IMR-90 (cell line): Measurements from ENCODE around the gene MOV10. TPM values are rescaled to one million over a fixed set of nuclear protein-coding genes. Genes with fewer than 3 reads are reported as not detected.

Source experiments
- ATAC-seq: fragments of 200-7000 bp; cut with Tn5 transposase; 2 replicates; pipeline ENCODE4 v1.9.1; 2020; ENCODE audit warnings: low read depth, mild to moderate bottlenecking, moderate library complexity
- BruUV-seq: library from RNA; stranded (reverse); fragments of 400-500 nt; replicated peaks from 2 replicates; lab custom pipeline; 2021; lab: Mats Ljungman, UMichigan
- CTCF ChIA-PET: fragments of 300-600 bp; formaldehyde crosslinking; extraction: SDS; loops from one replicate; lab custom pipeline; 2021; ENCODE audit warnings: antibody characterized with exemption; lab: Yijun Ruan, JAX
- POLR2A ChIA-PET: fragments of 300-600 bp; sonication (Branson Sonifier 250); formaldehyde crosslinking; loops from one replicate; lab custom pipeline; 2022; ENCODE audit warnings: antibody characterized with exemption; ENCODE audit not compliant: unreplicated experiment; lab: Charles Lee
- DNase-seq: peaks from one replicate; pipeline ENCODE4 v3.0.0; 2013
- H2AFZ ChIP-seq: replicated peaks from 2 replicates; pipeline ENCODE3; 2013; ENCODE audit warnings: low read length, mild to moderate bottlenecking; ENCODE audit not compliant: poor library complexity
- H2AK5ac ChIP-seq: 2 replicates; pipeline ENCODE4 v1.6.1; 2013; ENCODE audit warnings: low read depth, low read length, inconsistent platforms
- H2AK9ac ChIP-seq: replicated peaks from 2 replicates; pipeline ENCODE3; 2013; ENCODE audit warnings: mild to moderate bottlenecking, low read depth, low read length, moderate library complexity; ENCODE audit not compliant: poor library complexity
- H2BK120ac ChIP-seq: 2 replicates; pipeline ENCODE4 v1.6.1; 2013; ENCODE audit warnings: low read depth, low read length, inconsistent platforms
- H2BK15ac ChIP-seq: 3 replicates; pipeline ENCODE4 v1.6.1; 2013; ENCODE audit warnings: low read depth, low read length, inconsistent platforms
- H2BK20ac ChIP-seq: 2 replicates; pipeline ENCODE4 v1.6.1; 2013; ENCODE audit warnings: low read depth, mild to moderate bottlenecking, inconsistent platforms, low read length, moderate library complexity
- H2BK5ac ChIP-seq: 2 replicates; pipeline ENCODE4 v1.6.1; 2013; ENCODE audit warnings: mild to moderate bottlenecking, low read depth, low read length, inconsistent platforms; ENCODE audit not compliant: poor library complexity, severe bottlenecking
- H3K14ac ChIP-seq: replicated peaks from 2 replicates; pipeline ENCODE4 v1.6.1; 2013; ENCODE audit warnings: low read depth, low read length, inconsistent platforms
- H3K18ac ChIP-seq: 2 replicates; pipeline ENCODE4 v1.6.1; 2013; ENCODE audit warnings: low read depth, low read length, control low read depth
- H3K23ac ChIP-seq: 2 replicates; pipeline ENCODE4 v1.6.1; 2013; ENCODE audit warnings: low read depth, low read length, inconsistent platforms
- H3K27ac ChIP-seq: 2 replicates; pipeline ENCODE4 v1.5.1; 2013; ENCODE audit warnings: mild to moderate bottlenecking, control low read depth, low read length; ENCODE audit not compliant: insufficient read depth
- H3K27me3 ChIP-seq: 2 replicates; pipeline ENCODE4 v1.6.1; 2013; ENCODE audit warnings: low read length; ENCODE audit not compliant: control insufficient read depth, insufficient read depth
- H3K36me3 ChIP-seq: 2 replicates; pipeline ENCODE4 v1.6.1; 2013; ENCODE audit warnings: low read length, mixed read lengths; ENCODE audit not compliant: control insufficient read depth, insufficient read depth
- H3K4ac ChIP-seq: 2 replicates; pipeline ENCODE4 v1.6.1; 2013; ENCODE audit warnings: low read depth, low read length, inconsistent platforms
- H3K4me1 ChIP-seq: 2 replicates; pipeline ENCODE4 v1.6.1; 2013; ENCODE audit warnings: low read length, mixed read lengths; ENCODE audit not compliant: control insufficient read depth, insufficient read depth
- H3K4me2 ChIP-seq: 2 replicates; pipeline ENCODE4 v1.6.1; 2013; ENCODE audit warnings: low read depth, mild to moderate bottlenecking, control low read depth, low read length, moderate library complexity
- H3K4me3 ChIP-seq: 2 replicates; pipeline ENCODE4 v1.5.1; 2013; ENCODE audit warnings: low read depth, mild to moderate bottlenecking, control low read depth, low read length, moderate library complexity; ENCODE audit not compliant: insufficient read depth
- H3K56ac ChIP-seq: 2 replicates; pipeline ENCODE4 v1.6.1; 2013; ENCODE audit warnings: low read length, inconsistent platforms; ENCODE audit not compliant: insufficient read depth; ENCODE audit errors: extremely low read depth
- H3K79me1 ChIP-seq, 2 experiments: 2 replicates each; pipeline ENCODE4 v1.6.1; 2013; ENCODE audit warnings: low read length in 2 of 2, inconsistent platforms in 1 of 2, low read depth in 1 of 2
- H3K9ac ChIP-seq: 2 replicates; pipeline ENCODE4 v1.6.1; 2013; ENCODE audit warnings: low read depth, low read length, control low read depth
- H3K9me1 ChIP-seq: 2 replicates; pipeline ENCODE4 v1.6.1; 2013; ENCODE audit warnings: low read length, inconsistent platforms; ENCODE audit not compliant: insufficient read depth
- H3K9me3 ChIP-seq: 2 replicates; pipeline ENCODE4 v1.6.1; 2013; ENCODE audit warnings: low read length; ENCODE audit not compliant: control insufficient read depth, insufficient read depth
- H4K20me1 ChIP-seq: 2 replicates; pipeline ENCODE4 v1.6.1; 2013; ENCODE audit warnings: low read length, inconsistent platforms; ENCODE audit not compliant: insufficient read depth
- H4K5ac ChIP-seq: 2 replicates; pipeline ENCODE4 v1.6.1; 2013; ENCODE audit warnings: mild to moderate bottlenecking, low read depth, low read length, control low read depth
- H4K8ac ChIP-seq, 2 experiments: 2 replicates each; pipeline ENCODE4 v1.6.1; 2013; ENCODE audit warnings: low read depth in 2 of 2, low read length in 2 of 2, control low read depth in 1 of 2, inconsistent platforms in 1 of 2
- H4K91ac ChIP-seq: 2 replicates; pipeline ENCODE4 v1.6.1; 2013; ENCODE audit warnings: low read depth, low read length, inconsistent platforms; ENCODE audit not compliant: insufficient read depth
- CEBPB ChIP-seq: IDR thresholded peaks from 2 replicates; pipeline ENCODE4 v1.6.1; 2012; ENCODE audit warnings: low read depth, low read length, improper control_type of control experiment
- CHD1 ChIP-seq: IDR thresholded peaks from 2 replicates; pipeline ENCODE4 v1.6.1; 2012; ENCODE audit warnings: low read depth, low read length, improper control_type of control experiment
- ELK1 ChIP-seq: fragments of 150-350 bp; IDR thresholded peaks from 2 replicates; pipeline ENCODE4 v1.6.1; 2016; ENCODE audit warnings: low read depth, mild to moderate bottlenecking, low read length, moderate library complexity, borderline replicate concordance
- MAFK ChIP-seq: IDR thresholded peaks from 2 replicates; pipeline ENCODE4 v1.6.1; 2012; ENCODE audit warnings: low read depth, low read length, improper control_type of control experiment
- POLR2A ChIP-seq: IDR thresholded peaks from 2 replicates; pipeline ENCODE4 v1.6.1; 2012; ENCODE audit warnings: mild to moderate bottlenecking, low read depth, low read length
- WGBS, 2 experiments: methylation state at CpG; one replicate each; pipeline versions ENCODE4 v1.1.5 to v1.1.7; 2013; ENCODE audit warnings: missing lambda C conversion rate in 2 of 2; ENCODE audit not compliant: insufficient read length in 1 of 2; ENCODE audit errors: extremely low coverage in 2 of 2; 5-methylcytosine and 5-hydroxymethylcytosine counted together
- dilution Hi-C: fragments of 300-500 bp; cut with HindIII; formaldehyde crosslinking; loops from one replicate; pipeline ENCODE4 v1.14.3; 2018; ENCODE audit warnings: low sequenced_read_pairs; ENCODE audit not compliant: unreplicated experiment
- in situ Hi-C: fragments of 300-500 bp; cut with MboI; formaldehyde crosslinking; loops from 3 replicates; pipeline ENCODE4 v1.14.3; 2019; ENCODE audit warnings: low sequenced_read_pairs, inconsistent platforms, mixed read lengths
- intact Hi-C: fragments of 100-400 bp; cut with micrococcal nuclease; formaldehyde crosslinking; loops from 2 replicates; pipeline ENCODE4 v1.10.0; 2022
- polyA plus RNA-seq, 3 experiments: library from polyadenylated mRNA; depleted of rRNA; stranded (reverse); fragments of >200 nt; gene quantifications; 2 replicates each; pipeline ENCODE4 v1.2.3, GENCODE V29; 2012; ENCODE audit warnings: low replicate concordance in 1 of 3
- total RNA-seq: library from RNA; depleted of rRNA; stranded (reverse); fragments of >200 nt; gene quantifications from 2 replicates; pipeline ENCODE4 v1.2.3, GENCODE V29; 2012

The MOV10 gene
- total and polyA plus RNA-seq, 2 of the 4 experiments (the other 2 are of a cell fraction), result 36.7 to 103 TPM

- peak within 1 kb of the TSS; percentile 97 for H2AFZ ChIP-seq
- peak within 1 kb of the TSS; percentile 89 for H3K4me2 ChIP-seq
- H3K18ac ChIP-seq, result peak within 1 kb of the TSS; percentile 44
- H2BK120ac ChIP-seq, result peak within 1 kb of the TSS; percentile 87
- no TSS peak for BruUV-seq
- ATAC-seq (peak; percentile 81), DNase-seq (peak; percentile 56)
- peak within 1 kb of the TSS; percentile 84 for H3K4me3 ChIP-seq
- peak within 1 kb of the TSS; percentile 33; the same call in 1 of the 3 replicates for H2BK15ac ChIP-seq
- ChIA-PET POLR2A (interaction anchor here (0.6 kb wide), 1 partner anchor 31 kb away, joined by 3 read pairs; no protein-coding TSS in a partner anchor), CTCF (no interaction called here)
- H3K14ac ChIP-seq, result peak within 1 kb of the TSS; percentile 86
- peak within 1 kb of the TSS; percentile 81 for H3K27ac ChIP-seq
- peak within 1 kb of the TSS; percentile 80 for H2AK5ac ChIP-seq
- H3K9me3 ChIP-seq, result no peaks in the 10 kb centered on the region
- intact Hi-C loops (loop anchor here (1.0 to 10.0 kb wide), 5 partner anchors 87 to 315 kb away; partner anchors contain the start of genes CAPZA1 and ST7L), dilution Hi-C loops (no loop called here), in situ Hi-C loops (loop anchor here (5.0 to 25.0 kb wide), 3 partner anchors 202 to 981 kb away; partner anchors contain the start of gene WNT2B)
- peak within 1 kb of the TSS; percentile 90 for H2BK5ac ChIP-seq
- H4K20me1 ChIP-seq, result peaks cover 38% of the 10 kb centered on the region
- peaks cover 15% of the 10 kb centered on the region for H3K36me3 ChIP-seq
- peak within 1 kb of the TSS; percentile 99 for H2AK9ac ChIP-seq
- peaks cover 8 to 46% of the 10 kb centered on the region in 2 experiments; a peak in 3 of 4 replicates for H3K79me1 ChIP-seq
- peak within 1 kb of the TSS; percentile 86 for H3K23ac ChIP-seq
- peak within 1 kb of the TSS; percentile 84 for H3K4ac ChIP-seq
- H4K8ac ChIP-seq, result peak within 1 kb of the TSS; percentile 65 to 78; a peak in 3 of 4 replicates
- peak within 1 kb of the TSS; percentile 78 for H4K91ac ChIP-seq
- no peak for TF ChIP-seq MAFK
- no peak for TF ChIP-seq CEBPB
- no peak for TF ChIP-seq ELK1
- TF ChIP-seq CHD1, result no peak
- TF ChIP-seq POLR2A, result peak; percentile 74
- no peaks in the 10 kb centered on the region; the same call in 1 of the 2 replicates for H3K27me3 ChIP-seq
- H4K5ac ChIP-seq, result peak within 1 kb of the TSS; percentile 26
- peaks cover 7% of the 10 kb centered on the region; the same call in 1 of the 2 replicates for H3K9me1 ChIP-seq
- peak within 1 kb of the TSS; percentile 90 for H3K56ac ChIP-seq
- 0% methylated on average over 27 of the region's 61 CpGs; no CpG with 5 or more reads in 1 of the 2 experiments for whole genome bisulfite sequencing, 2 experiments
- H3K9ac ChIP-seq, result peak within 1 kb of the TSS; percentile 86
- peaks cover 15% of the 10 kb centered on the region for H3K4me1 ChIP-seq
- H2BK20ac ChIP-seq, result no peak within 1 kb of the TSS
Observed at GRCh38 chr1:112706505-112707220, 32.2 kb downstream of the MOV10 start, which contains the start of gene RHOC. Gene RHOC (minus strand): TSS chr1:112707127. CDS start chr1:112703799, 3,328 bp downstream.
